BE2C (cell line): ENCODE measurements around the gene SCARB1.
"Not testable (repeated sequence)": the region's sequence is repeated elsewhere in the genome, so short reads cannot be mapped to it uniquely, and the experiment has no call there.

ENCODE experiments used
- DNase-seq: peaks from one replicate; pipeline ENCODE4 v3.0.0-alpha.2; 2020
- H3K27me3 ChIP-seq: fragments of 250-450 bp; sonication (Bioruptor Pico); 2 replicates; pipeline ENCODE4 v1.5.1; 2020; ENCODE audit warnings: mild to moderate bottlenecking
- H3K36me3 ChIP-seq: fragments of 250-450 bp; sonication (Bioruptor Pico); 2 replicates; pipeline ENCODE4 v1.5.1; 2020; ENCODE audit warnings: mild to moderate bottlenecking
- H3K4me1 ChIP-seq: fragments of 250-450 bp; sonication (Bioruptor Pico); 2 replicates; pipeline ENCODE4 v1.5.1; 2020
- H3K4me3 ChIP-seq: 2 replicates; pipeline ENCODE4 v1.5.1; 2011; ENCODE audit warnings: low read depth, low read length
- H3K9me3 ChIP-seq: fragments of 250-450 bp; sonication (Bioruptor Pico); 2 replicates; pipeline ENCODE4 v1.5.1; 2020
- TF ChIP-seq, protein P1 (sequence below): IDR thresholded peaks from 2 replicates; pipeline ENCODE4 v1.5.1; 2012; ENCODE audit warnings: mild to moderate bottlenecking, low read depth, low read length

SCARB1 gene

DNA sequence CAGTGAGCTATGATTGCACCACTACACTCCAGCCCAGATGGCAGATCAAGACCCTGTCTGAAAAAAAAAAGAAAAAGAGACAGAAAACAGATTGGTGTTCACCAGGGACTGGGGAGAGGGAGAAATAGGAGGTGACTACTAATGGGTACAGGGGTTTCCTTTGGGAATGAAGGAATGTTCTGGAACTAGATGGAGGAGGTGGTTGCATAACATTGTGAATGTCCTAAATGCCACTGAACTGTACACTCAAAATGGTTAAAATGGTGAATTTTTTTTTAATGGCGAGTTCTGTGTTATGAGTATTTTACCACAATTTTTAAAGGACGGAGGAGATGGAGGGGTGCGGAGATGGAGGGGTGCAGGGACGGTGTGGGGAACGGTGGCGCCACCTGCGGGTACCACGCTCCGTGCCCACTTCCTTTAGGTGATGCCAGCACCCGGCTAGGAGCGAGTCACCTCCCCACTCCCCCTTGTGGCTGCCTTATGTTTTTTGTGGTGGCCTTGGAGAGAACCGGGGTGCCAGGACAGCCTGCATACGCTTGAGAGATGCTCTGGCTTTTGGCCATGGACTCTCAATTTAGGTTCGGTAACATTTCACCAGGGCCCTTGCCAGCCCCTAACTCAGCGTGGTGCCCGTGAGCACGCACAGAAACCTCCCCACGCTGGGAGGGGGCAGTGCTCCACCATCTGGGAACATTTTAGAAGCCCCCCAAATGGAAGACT lies 34.7 kb upstream of the SCARB1 start:
- H3K27me3 ChIP-seq, result no peaks in the 10 kb centered on the region
- peak; percentile 67 for DNase-seq
- no peaks in the 10 kb centered on the region for H3K9me3 ChIP-seq
- TF ChIP-seq, protein P1, sequence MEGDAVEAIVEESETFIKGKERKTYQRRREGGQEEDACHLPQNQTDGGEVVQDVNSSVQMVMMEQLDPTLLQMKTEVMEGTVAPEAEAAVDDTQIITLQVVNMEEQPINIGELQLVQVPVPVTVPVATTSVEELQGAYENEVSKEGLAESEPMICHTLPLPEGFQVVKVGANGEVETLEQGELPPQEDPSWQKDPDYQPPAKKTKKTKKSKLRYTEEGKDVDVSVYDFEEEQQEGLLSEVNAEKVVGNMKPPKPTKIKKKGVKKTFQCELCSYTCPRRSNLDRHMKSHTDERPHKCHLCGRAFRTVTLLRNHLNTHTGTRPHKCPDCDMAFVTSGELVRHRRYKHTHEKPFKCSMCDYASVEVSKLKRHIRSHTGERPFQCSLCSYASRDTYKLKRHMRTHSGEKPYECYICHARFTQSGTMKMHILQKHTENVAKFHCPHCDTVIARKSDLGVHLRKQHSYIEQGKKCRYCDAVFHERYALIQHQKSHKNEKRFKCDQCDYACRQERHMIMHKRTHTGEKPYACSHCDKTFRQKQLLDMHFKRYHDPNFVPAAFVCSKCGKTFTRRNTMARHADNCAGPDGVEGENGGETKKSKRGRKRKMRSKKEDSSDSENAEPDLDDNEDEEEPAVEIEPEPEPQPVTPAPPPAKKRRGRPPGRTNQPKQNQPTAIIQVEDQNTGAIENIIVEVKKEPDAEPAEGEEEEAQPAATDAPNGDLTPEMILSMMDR, result peak; percentile 75
- H3K4me3 ChIP-seq, result no peak overlapping the region
- no peaks in the 10 kb centered on the region for H3K36me3 ChIP-seq
- no peaks in the 10 kb centered on the region for H3K4me1 ChIP-seq

DNA sequence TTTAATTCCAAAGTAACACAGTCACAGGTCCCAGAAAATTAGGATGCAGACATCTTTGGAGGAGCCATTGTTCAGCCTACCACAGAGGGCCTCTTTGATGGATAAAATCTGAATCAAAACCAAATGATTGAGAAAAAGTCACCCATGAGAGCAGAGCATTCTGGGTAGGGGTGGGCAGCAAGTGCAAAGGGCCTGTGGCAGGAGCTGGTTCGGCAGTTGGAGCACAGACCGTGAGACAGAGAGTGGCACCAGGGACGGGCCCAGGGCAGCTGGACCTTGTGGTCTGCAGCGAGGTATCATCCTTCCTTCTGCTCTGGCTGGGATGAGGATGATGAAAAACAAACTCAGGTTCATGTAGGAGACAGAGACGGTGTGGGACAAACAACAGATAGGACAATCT lies 32.8 kb upstream of the SCARB1 start:
- Histone ChIP-seq H3K4me3 (no peak overlapping the region), H3K9me3 (no peaks in the 10 kb centered on the region), H3K27me3 (no peaks in the 10 kb centered on the region), H3K36me3 (no peaks in the 10 kb centered on the region), H3K4me1 (no peaks in the 10 kb centered on the region)
- TF ChIP-seq, protein P1, result no peak
- no peak for DNase-seq

DNA sequence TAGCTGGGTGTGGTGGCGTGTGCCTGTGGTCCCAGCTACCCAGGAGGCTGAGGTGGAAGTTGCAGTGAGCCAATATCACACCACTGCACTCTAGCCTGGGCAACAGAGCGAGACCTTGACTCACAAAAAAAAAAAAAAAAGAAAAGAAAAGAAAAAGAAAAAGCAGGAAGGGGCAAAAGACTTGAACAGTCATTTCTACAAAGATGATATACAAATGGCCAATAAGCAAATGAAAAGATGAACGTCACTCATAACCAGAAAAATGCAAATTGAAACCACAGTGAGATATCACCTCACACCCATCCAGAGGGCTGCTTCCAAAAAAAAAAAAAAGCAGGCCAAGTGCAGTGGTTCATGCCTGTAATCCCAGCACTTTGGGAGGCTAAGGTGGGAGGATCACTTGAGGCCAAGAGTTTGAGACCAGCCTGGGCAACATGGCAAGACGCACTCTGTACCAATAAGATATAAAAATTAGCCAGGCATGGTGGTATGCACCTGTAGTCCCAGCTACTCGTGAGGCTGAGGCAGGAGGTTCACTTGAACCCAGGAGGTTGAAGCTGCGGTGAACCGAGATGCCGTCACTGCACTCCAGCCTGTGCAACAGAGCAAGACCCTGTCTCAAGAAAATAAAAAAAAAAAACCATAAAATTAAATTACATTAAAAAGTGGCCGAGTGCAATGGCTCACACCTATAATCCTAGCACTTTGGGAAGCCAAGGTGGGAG lies 30.3 kb upstream of the SCARB1 start:
- Histone ChIP-seq H3K9me3 (no peaks in the 10 kb centered on the region), H3K36me3 (no peaks in the 10 kb centered on the region), H3K27me3 (no peaks in the 10 kb centered on the region), H3K4me3 (no peak overlapping the region), H3K4me1 (no peaks in the 10 kb centered on the region)
- no peak for DNase-seq
- TF ChIP-seq, protein P1, result no peak

DNA sequence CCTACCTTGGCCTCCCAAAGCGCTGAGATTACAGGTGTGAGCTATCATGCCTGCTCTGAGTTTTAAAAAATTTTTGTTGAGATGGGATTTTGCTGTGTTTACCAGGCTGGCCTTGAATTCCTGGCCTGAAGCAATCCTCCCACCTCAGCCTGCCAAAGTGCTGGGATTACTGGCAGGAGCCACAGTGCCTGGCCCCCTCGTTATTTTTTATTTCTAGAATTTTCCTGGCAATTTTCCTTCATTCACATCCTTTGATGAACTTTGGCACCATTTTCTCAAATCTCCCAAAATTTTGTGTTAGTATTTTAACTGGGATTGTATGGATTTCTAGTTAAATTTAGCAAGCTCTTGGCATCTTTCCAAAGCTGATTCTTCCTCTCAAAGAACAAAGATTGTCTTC lies 24.6 kb upstream of the SCARB1 start:
- no peaks in the 10 kb centered on the region; the same call in 1 of the 2 replicates for H3K36me3 ChIP-seq
- DNase-seq, result no peak
- H3K4me1 ChIP-seq, result peaks cover 9% of the 10 kb centered on the region
- H3K27me3 ChIP-seq, result no peaks in the 10 kb centered on the region
- no peak overlapping the region for H3K4me3 ChIP-seq
- H3K9me3 ChIP-seq, result no peaks in the 10 kb centered on the region
- TF ChIP-seq, protein P1, result no peak

DNA sequence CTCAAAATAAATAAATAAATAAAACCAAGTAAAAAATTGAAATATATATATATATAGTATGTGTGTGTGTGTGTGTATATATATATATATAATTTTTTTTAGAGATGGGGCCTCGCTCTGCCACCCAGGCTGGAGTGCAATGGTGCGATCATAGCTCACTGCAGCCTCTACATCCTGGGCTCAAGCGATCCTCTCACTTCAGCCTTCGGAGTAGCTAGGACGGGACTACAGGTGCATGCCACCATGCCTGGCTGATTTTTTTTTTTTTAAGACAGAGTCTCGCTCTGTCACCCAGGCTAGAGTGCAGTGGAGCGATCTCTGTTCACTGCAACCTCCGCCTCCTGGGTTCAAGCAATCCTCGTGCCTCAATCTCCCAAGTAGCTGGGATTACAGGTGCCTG lies 24.1 kb upstream of the SCARB1 start:
- DNase-seq, H3K27me3 ChIP-seq, H3K9me3 ChIP-seq, H3K4me3 ChIP-seq, H3K36me3 ChIP-seq: not testable (repeated sequence)
- peaks cover 12% of the 10 kb centered on the region for H3K4me1 ChIP-seq

DNA sequence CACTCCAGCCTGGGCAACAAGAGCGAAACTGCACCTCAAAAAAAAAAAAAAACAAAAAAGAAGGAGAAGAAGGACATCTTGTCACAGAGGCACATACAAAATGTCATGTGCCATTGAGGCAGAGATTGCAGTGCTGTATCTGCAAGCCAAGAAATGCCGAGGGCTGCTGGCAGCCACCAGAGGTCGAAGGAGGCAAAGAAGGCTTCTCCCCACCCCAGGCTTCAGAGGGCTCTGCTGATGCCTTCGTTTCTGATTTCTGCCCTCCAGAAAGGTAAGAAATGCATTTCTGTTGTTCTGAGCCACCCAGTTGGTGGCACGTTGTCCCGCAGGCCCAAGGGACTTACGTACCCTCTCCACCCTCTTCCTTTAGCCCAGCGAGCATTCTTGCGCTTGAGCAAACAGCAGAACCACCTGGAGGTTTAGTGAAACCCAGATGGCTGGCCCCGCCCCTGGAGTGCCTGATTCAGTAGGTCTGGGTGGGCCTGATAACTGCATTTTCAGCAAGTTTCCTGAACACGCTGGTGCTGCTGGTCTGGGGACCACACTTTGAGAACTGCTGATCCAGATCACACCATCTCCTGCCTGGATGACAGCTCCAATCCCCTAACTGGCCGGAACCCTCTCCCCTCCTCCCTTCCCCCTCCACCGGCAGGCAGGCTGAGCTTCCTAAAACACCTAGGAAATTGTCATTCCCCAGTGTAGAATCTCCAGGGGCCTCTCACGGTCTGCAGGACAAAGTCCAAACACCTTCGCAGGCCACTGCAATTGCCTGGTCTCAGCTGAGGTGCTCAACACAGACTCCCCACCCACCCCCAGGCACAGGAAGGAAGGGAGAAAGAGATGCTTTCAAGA lies 21.1 kb upstream of the SCARB1 start:
- DNase-seq, result peak; percentile 48
- TF ChIP-seq, protein P1, result no peak
- no peaks in the 10 kb centered on the region for H3K27me3 ChIP-seq
- H3K9me3 ChIP-seq, result no peaks in the 10 kb centered on the region
- no peaks in the 10 kb centered on the region; the same call in 1 of the 2 replicates for H3K36me3 ChIP-seq
- no peak overlapping the region for H3K4me3 ChIP-seq
- H3K4me1 ChIP-seq, result peaks cover 12% of the 10 kb centered on the region
